Osteoblast (primary cell): Measurements from ENCODE around the gene ELL2. TPM values are rescaled to one million over a fixed set of nuclear protein-coding genes. Genes with fewer than 3 reads are reported as not detected.

Source experiments
- DNase-seq: peaks from one replicate; pipeline ENCODE4 v3.0.0; 2011; ENCODE audit warnings: low spot score, mixed read lengths; ENCODE audit not compliant: insufficient read length; ENCODE audit errors: missing footprints
- H2AFZ ChIP-seq: 2 replicates; pipeline ENCODE4 v1.6.0; 2011; ENCODE audit warnings: mild to moderate bottlenecking, low read length
- H3K27ac ChIP-seq: 2 replicates; pipeline ENCODE4 v1.5.1; 2011; ENCODE audit warnings: mild to moderate bottlenecking, low read depth, low read length, moderate library complexity
- H3K27me3 ChIP-seq: 2 replicates; pipeline ENCODE4 v1.6.0; 2012; ENCODE audit warnings: mild to moderate bottlenecking, control low read depth, inconsistent platforms, low read length, moderate library complexity; ENCODE audit not compliant: insufficient read depth
- H3K36me3 ChIP-seq: 2 replicates; pipeline ENCODE4 v1.5.1; 2011; ENCODE audit warnings: mild to moderate bottlenecking, low read length, control low read depth, moderate library complexity; ENCODE audit not compliant: insufficient read depth
- H3K4me1 ChIP-seq: 2 replicates; pipeline ENCODE4 v1.5.1; 2011; ENCODE audit warnings: mild to moderate bottlenecking, low read length, control low read depth, moderate library complexity; ENCODE audit not compliant: insufficient read depth
- H3K4me2 ChIP-seq: 2 replicates; pipeline ENCODE4 v1.6.0; 2011; ENCODE audit warnings: mild to moderate bottlenecking, low read length; ENCODE audit not compliant: insufficient read depth
- H3K4me3 ChIP-seq: fragments of 200-600 bp; sonication (generic); 3 replicates; pipeline ENCODE4 v1.5.1; 2012; ENCODE audit warnings: mild to moderate bottlenecking, low read length, inconsistent platforms; ENCODE audit not compliant: insufficient read depth
- H3K79me2 ChIP-seq: 2 replicates; pipeline ENCODE4 v1.6.0; 2012; ENCODE audit warnings: mild to moderate bottlenecking, low read length, control low read depth, inconsistent platforms; ENCODE audit not compliant: insufficient read depth
- H3K9me3 ChIP-seq: 2 replicates; pipeline ENCODE4 v1.5.1; 2011; ENCODE audit warnings: low read depth, low read length, control low read depth
- H4K20me1 ChIP-seq: 2 replicates; pipeline ENCODE4 v1.6.0; 2012; ENCODE audit warnings: mild to moderate bottlenecking, low read length, control low read depth; ENCODE audit not compliant: insufficient read depth
- CTCF ChIP-seq: IDR thresholded peaks from 2 replicates; pipeline ENCODE4 v1.5.1; 2011; ENCODE audit warnings: mild to moderate bottlenecking, low read depth, low read length, moderate library complexity; ENCODE audit errors: extremely low read depth
- total RNA-seq: library from RNA; depleted of rRNA; stranded (reverse); fragments of >200 nt; gene quantifications from 2 replicates; pipeline ENCODE4 v1.2.3, GENCODE V29; 2012

ELL2 gene
- total RNA-seq, 1 donor, result 123 TPM

GRCh38 chr5:95845391-95845790, 116.3 kb downstream of the ELL2 start:
- H3K4me3 ChIP-seq, result no peak overlapping the region
- no peak overlapping the region for H3K4me2 ChIP-seq
- H3K36me3 ChIP-seq, result no peaks in the 10 kb centered on the region
- DNase-seq, result no peak
- no peaks in the 10 kb centered on the region for H3K27me3 ChIP-seq
- no peaks in the 10 kb centered on the region for H3K79me2 ChIP-seq
- peaks cover 36% of the 10 kb centered on the region for H3K4me1 ChIP-seq
- no peak for TF ChIP-seq CTCF
- H4K20me1 ChIP-seq, result no peaks in the 10 kb centered on the region
- H3K9me3 ChIP-seq, result no peaks in the 10 kb centered on the region
- H3K27ac ChIP-seq, result no peak overlapping the region
- no peak overlapping the region for H2AFZ ChIP-seq

- H3K36me3 ChIP-seq, result no peaks in the 10 kb centered on the region
- H3K27me3 ChIP-seq, result no peaks in the 10 kb centered on the region
- no peaks in the 10 kb centered on the region for H3K9me3 ChIP-seq
- peak overlapping the region; percentile 8 for H3K4me2 ChIP-seq
- H3K4me3 ChIP-seq, result no peak overlapping the region
- no peak for DNase-seq
- H3K4me1 ChIP-seq, result peaks cover 32% of the 10 kb centered on the region
- no peaks in the 10 kb centered on the region for H4K20me1 ChIP-seq
- peak overlapping the region; percentile 89 for H3K27ac ChIP-seq
- no peak for TF ChIP-seq CTCF
- no peaks in the 10 kb centered on the region for H3K79me2 ChIP-seq
- no peak overlapping the region for H2AFZ ChIP-seq
These were observed 117.9 kb downstream of the ELL2 start for GRCh38 chr5:95843733-95844223.

- no peaks in the 10 kb centered on the region for H4K20me1 ChIP-seq
- peak; percentile 23 for TF ChIP-seq CTCF
- no peaks in the 10 kb centered on the region for H3K9me3 ChIP-seq
- H3K79me2 ChIP-seq, result no peaks in the 10 kb centered on the region
- H3K4me2 ChIP-seq, result peak overlapping the region; percentile 63
- no peaks in the 10 kb centered on the region for H3K27me3 ChIP-seq
- H3K36me3 ChIP-seq, result no peaks in the 10 kb centered on the region
- H2AFZ ChIP-seq, result peak overlapping the region; percentile 75
- no peak overlapping the region for H3K4me3 ChIP-seq
- peaks cover 26% of the 10 kb centered on the region for H3K4me1 ChIP-seq
- peak; percentile 82 for DNase-seq
- H3K27ac ChIP-seq, result peak overlapping the region; percentile 89
These were observed 118.7 kb downstream of the ELL2 start for GRCh38 chr5:95842854-95843544.

- Histone ChIP-seq H3K27me3 (no peaks in the 10 kb centered on the region), H3K4me1 (peaks cover 26% of the 10 kb centered on the region), H3K79me2 (no peaks in the 10 kb centered on the region), H3K27ac (peak overlapping the region; percentile 89), H3K36me3 (no peaks in the 10 kb centered on the region), H2AFZ (peak overlapping the region; percentile 37), H3K4me2 (peak overlapping the region; percentile 63), H3K4me3 (no peak overlapping the region), H3K9me3 (no peaks in the 10 kb centered on the region), H4K20me1 (no peaks in the 10 kb centered on the region)
- DNase-seq, result peak; percentile 92
- no peak for TF ChIP-seq CTCF
These were observed 119.5 kb downstream of the ELL2 start for GRCh38 chr5:95841914-95842812.
